H1 (cell line): ENCODE measurements around the gene TATDN2.

Experiments used
- CTBP2 ChIP-seq: IDR thresholded peaks from 2 replicates; pipeline ENCODE4 v1.7.0; 2011; ENCODE audit warnings: borderline replicate concordance, mild to moderate bottlenecking, moderate library complexity, mixed read lengths, low read length; ENCODE audit not compliant: insufficient read depth, insufficient read length
- EGR1 ChIP-seq: IDR thresholded peaks from 2 replicates; pipeline ENCODE4 v1.6.1; 2011; ENCODE audit warnings: low read depth, low read length, borderline replicate concordance
- EZH2 ChIP-seq: fragments of 200-600 bp; sonication (generic); IDR thresholded peaks from 2 replicates; pipeline ENCODE4 v1.7.1; 2012; ENCODE audit warnings: low read depth, mild to moderate bottlenecking, moderate library complexity, low read length, inconsistent platforms; ENCODE audit not compliant: severe bottlenecking
- POLR2A ChIP-seq, 2 experiments: IDR thresholded peaks; 1 replicate in 1 of 2; 2 replicates in 1 of 2; pipeline ENCODE4 v1.6.1; 2011; ENCODE audit warnings: low read depth in 2 of 2, low read length in 2 of 2, mild to moderate bottlenecking in 2 of 2; ENCODE audit errors: control extremely low read depth in 1 of 2
- RNF2 ChIP-seq: fragments of 200-900, 300-1000 bp; sonication (generic); IDR thresholded peaks from 2 replicates; pipeline ENCODE4 v1.7.1; 2016; ENCODE audit warnings: borderline replicate concordance, low read depth, mild to moderate bottlenecking, antibody characterized with exemption, low read length; ENCODE audit not compliant: poor library complexity, severe bottlenecking; ENCODE audit errors: missing control alignments
- RXRA ChIP-seq: IDR thresholded peaks from 2 replicates; pipeline ENCODE4 v1.6.1; 2011; ENCODE audit warnings: low read depth, mild to moderate bottlenecking, low read length, moderate library complexity; ENCODE audit not compliant: insufficient read depth
- TF ChIP-seq, protein P1 (sequence below), 3 experiments: IDR thresholded peaks; 1 replicate in 2 of 3; 2 replicates in 1 of 3; pipeline versions ENCODE4 v1.5.1 to v1.6.1; 2011; ENCODE audit warnings: low read length in 3 of 3, mild to moderate bottlenecking in 3 of 3, inconsistent platforms in 2 of 3, low read depth in 1 of 3, moderate library complexity in 1 of 3; ENCODE audit not compliant: insufficient read depth in 1 of 3; ENCODE audit errors: control extremely low read depth in 1 of 3

DNA sequence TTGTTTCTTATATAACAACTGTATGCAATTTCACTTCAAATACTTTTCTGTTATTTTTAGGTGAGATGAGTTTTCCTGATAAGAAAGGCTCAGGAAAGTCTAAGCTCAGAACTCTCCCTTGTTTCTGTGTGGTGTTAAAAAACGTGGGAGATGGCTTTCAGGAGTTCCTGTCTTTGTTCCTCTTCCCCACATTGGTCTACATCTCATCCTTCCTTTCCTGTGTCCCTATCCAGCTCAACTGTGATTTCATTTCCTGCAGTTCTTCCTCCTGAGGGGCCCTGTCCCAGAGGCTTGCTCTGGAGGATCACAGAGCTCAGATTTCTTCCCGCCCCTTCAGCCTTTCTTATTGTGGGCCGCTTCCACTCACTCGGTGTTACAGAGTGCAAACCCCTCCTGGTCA, 61.5 kb downstream of the TATDN2 start:
- TF ChIP-seq CTBP2 (no peak), EGR1 (no peak), RXRA (no peak), POLR2A (IDR thresholded peaks at IDR 0.05; ENCODE audit: control extremely low read depth in 1 of 2, low read depth in 2 of 2, low read length in 2 of 2) (no peak), EZH2 (no peak), RNF2 (no peak)
- TF ChIP-seq, protein P1, sequence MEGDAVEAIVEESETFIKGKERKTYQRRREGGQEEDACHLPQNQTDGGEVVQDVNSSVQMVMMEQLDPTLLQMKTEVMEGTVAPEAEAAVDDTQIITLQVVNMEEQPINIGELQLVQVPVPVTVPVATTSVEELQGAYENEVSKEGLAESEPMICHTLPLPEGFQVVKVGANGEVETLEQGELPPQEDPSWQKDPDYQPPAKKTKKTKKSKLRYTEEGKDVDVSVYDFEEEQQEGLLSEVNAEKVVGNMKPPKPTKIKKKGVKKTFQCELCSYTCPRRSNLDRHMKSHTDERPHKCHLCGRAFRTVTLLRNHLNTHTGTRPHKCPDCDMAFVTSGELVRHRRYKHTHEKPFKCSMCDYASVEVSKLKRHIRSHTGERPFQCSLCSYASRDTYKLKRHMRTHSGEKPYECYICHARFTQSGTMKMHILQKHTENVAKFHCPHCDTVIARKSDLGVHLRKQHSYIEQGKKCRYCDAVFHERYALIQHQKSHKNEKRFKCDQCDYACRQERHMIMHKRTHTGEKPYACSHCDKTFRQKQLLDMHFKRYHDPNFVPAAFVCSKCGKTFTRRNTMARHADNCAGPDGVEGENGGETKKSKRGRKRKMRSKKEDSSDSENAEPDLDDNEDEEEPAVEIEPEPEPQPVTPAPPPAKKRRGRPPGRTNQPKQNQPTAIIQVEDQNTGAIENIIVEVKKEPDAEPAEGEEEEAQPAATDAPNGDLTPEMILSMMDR (IDR thresholded peaks at IDR 0.05; ENCODE audit: control extremely low read depth in 1 of 3, insufficient read depth in 1 of 3, low read depth in 1 of 3, low read length in 3 of 3) = no peak
